Psoas muscle (tissue), 8 donors: Measurements from ENCODE around the gene CLEC16A. TPM values are rescaled to one million over a fixed set of nuclear protein-coding genes. Genes with fewer than 3 reads are reported as not detected.

Experiments used
- ATAC-seq, 4 donors: fragments of 200-7000 bp; cut with Tn5 transposase; one replicate each; pipeline ENCODE4 v1.9.1; 2020; ENCODE audit warnings: moderate library complexity in 3 of 4, mild to moderate bottlenecking in 2 of 4
- DNase-seq, 2 donors: peaks; one replicate each; pipeline ENCODE4 v3.0.0-alpha.2; 2020
- H3K27ac ChIP-seq: fragments of 200-600 bp; one replicate; pipeline ENCODE4 v1.8.0; 2022
- H3K27me3 ChIP-seq, 3 donors: fragments of 200-600 bp in 1 of 3; one replicate each; pipeline versions ENCODE4 v1.6.1 to v1.8.0; 2013 to 2022; ENCODE audit warnings: low read length in 2 of 3, mild to moderate bottlenecking in 2 of 3, moderate library complexity in 1 of 3; ENCODE audit not compliant: insufficient read depth in 3 of 3
- H3K36me3 ChIP-seq, 2 donors: fragments of 200-600 bp in 1 of 2; one replicate each; pipeline versions ENCODE4 v1.6.1 to v1.8.0; 2013 to 2022; ENCODE audit warnings: low read depth in 1 of 2, mild to moderate bottlenecking in 1 of 2, moderate library complexity in 1 of 2; ENCODE audit not compliant: insufficient read depth in 1 of 2
- H3K4me1 ChIP-seq: fragments of 200-600 bp; one replicate; pipeline ENCODE4 v1.8.0; 2022
- H3K4me3 ChIP-seq: fragments of 200-600 bp; one replicate; pipeline ENCODE4 v1.8.0; 2022; ENCODE audit warnings: mild to moderate bottlenecking
- H3K9me3 ChIP-seq: fragments of 200-600 bp; one replicate; pipeline ENCODE4 v1.8.0; 2022
- CTCF ChIP-seq: fragments of 200-600 bp; IDR thresholded peaks from one replicate; pipeline ENCODE4 v1.8.0; 2022; ENCODE audit warnings: antibody characterized with exemption
- WGBS, 3 donors: extraction: QIAGEN DNeasy Blood & Tissue Kit; methylation state at CpG; one replicate each; pipeline versions ENCODE4 v1.1.6 to v1.1.7; 2013; 5-methylcytosine and 5-hydroxymethylcytosine counted together
- intact Hi-C, 2 donors: fragments of 100-400 bp; cut with DNase I; formaldehyde crosslinking; loops; one replicate each; pipeline versions ENCODE4 v1.11.0 to v1.14.2; 2022
- polyA plus RNA-seq, 3 donors: library from polyadenylated mRNA; stranded (reverse); fragments of 200-250 nt; gene quantifications; one replicate each; pipeline ENCODE4 v1.2.3, GENCODE V29; 2013
- total RNA-seq, 4 donors: library from RNA; stranded (reverse); fragmentation: NEBNext Ultra II Directional in 2 of 4; extraction: Animal tissue kit (Norgen Biotek cat#: 25700) in 2 of 4; gene quantifications; one replicate each; pipeline versions ENCODE4 v1.2.1 to v1.2.4, GENCODE V29; 2021 to 2023
- donor health status: healthy with polysubstance abuse.
- donor health status: DM: no; HTN: no; CAD: no; lungs with moderate emphysema.
- donor health status: Bipolar disorder and iron deficiency.
- donor health status: healthy.
- donor health status: DM: yes; HTN: yes; CAD: no.
- donor health status: DM: no; HTN: no; CAD: no.
- donor health status: DM: no; HTN: no; CAD: no.
- donor health status: DM: yes; HTN: yes; CAD: no.

The CLEC16A gene
- total and polyA plus RNA-seq, 7 donors, result 13.1 to 28.1 (median 21.4) TPM

GRCh38 chr16:11139326-11140097 lies 195.1 kb downstream of the CLEC16A start:
- Histone ChIP-seq H3K36me3 (no peaks in the 10 kb centered on the region), H3K4me3 (no peak overlapping the region), H3K27me3 (no peaks in the 10 kb centered on the region), H3K9me3 (no peaks in the 10 kb centered on the region), H3K27ac (no peak overlapping the region), H3K4me1 (peaks cover 42% of the 10 kb centered on the region)
- no peak for DNase-seq
- intact Hi-C loops, result no loop called here
- no peak for TF ChIP-seq CTCF
- no peak for ATAC-seq
- 78 to 86% (median 85%) methylated on average over 5 of the region's 5 CpGs for WGBS, 3 donors

- no peak for ATAC-seq
- Histone ChIP-seq H3K9me3 (no peaks in the 10 kb centered on the region), H3K4me3 (no peak overlapping the region), H3K36me3 (no peaks in the 10 kb centered on the region), H3K4me1 (peaks cover 42% of the 10 kb centered on the region), H3K27ac (no peak overlapping the region), H3K27me3 (no peaks in the 10 kb centered on the region)
- DNase-seq, result no peak
- no peak for TF ChIP-seq CTCF
- WGBS, 3 donors, result 66 to 75% (median 69%) methylated on average over 8 of the region's 8 CpGs
- intact Hi-C loops, result no loop called here
Measured at GRCh38 chr16:11140098-11140375, 195.7 kb downstream of the CLEC16A start.

- H3K4me3 ChIP-seq, result no peak overlapping the region
- no peak for DNase-seq
- peaks cover 45% of the 10 kb centered on the region for H3K4me1 ChIP-seq
- no peaks in the 10 kb centered on the region for H3K36me3 ChIP-seq
- no peaks in the 10 kb centered on the region for H3K9me3 ChIP-seq
- H3K27me3 ChIP-seq, result no peaks in the 10 kb centered on the region
- WGBS, 3 donors, result 86 to 89% (median 88%) methylated on average over 4 of the region's 4 CpGs
- no peak overlapping the region for H3K27ac ChIP-seq
- intact Hi-C loops, result no loop called here
- TF ChIP-seq CTCF, result no peak
- no peak for ATAC-seq
Measured at GRCh38 chr16:11140466-11140865, 196.1 kb downstream of the CLEC16A start.

GRCh38 chr16:11140867-11141266 lies 196.5 kb downstream of the CLEC16A start:
- 67 to 70% (median 69%) methylated on average over 5 of the region's 5 CpGs for WGBS, 3 donors
- Histone ChIP-seq H3K9me3 (no peaks in the 10 kb centered on the region), H3K4me3 (no peak overlapping the region), H3K36me3 (no peaks in the 10 kb centered on the region), H3K27me3 (no peaks in the 10 kb centered on the region), H3K4me1 (peaks cover 42% of the 10 kb centered on the region), H3K27ac (no peak overlapping the region)
- DNase-seq, result no peak
- ATAC-seq, result no peak
- intact Hi-C loops, result no loop called here
- no peak for TF ChIP-seq CTCF
